Natural killer cell (primary cell): ENCODE results near the gene MAP3K4. TPM values are rescaled to one million over a fixed set of nuclear protein-coding genes. Genes with fewer than 3 reads are reported as not detected.

Source experiments
- ATAC-seq, 3 donors: fragments of 150-1000 bp in 2 of 3; fragments of 200-7000 bp in 1 of 3; cut with Tn5 transposase; 1 replicate in 1 of 3; 2 replicates in 2 of 3; pipeline ENCODE4 v1.10.0; 2021; ENCODE audit warnings: mild to moderate bottlenecking in 2 of 3, moderate library complexity in 2 of 3
- DNase-seq, 2 donors: peaks; one replicate each; pipeline versions ENCODE4 v3.0.0 to v3.0.0-alpha.2; 2013 to 2021; ENCODE audit warnings: mixed read lengths in 1 of 2
- H3K27ac ChIP-seq: one replicate; pipeline ENCODE4 v1.5.1; 2013; ENCODE audit warnings: mild to moderate bottlenecking, low read length
- H3K27me3 ChIP-seq: one replicate; pipeline ENCODE4 v1.6.1; 2013; ENCODE audit warnings: low read length; ENCODE audit not compliant: control insufficient read depth, insufficient read depth
- H3K36me3 ChIP-seq: one replicate; pipeline ENCODE4 v1.6.1; 2013; ENCODE audit warnings: low read length; ENCODE audit not compliant: control insufficient read depth, insufficient read depth
- H3K4me1 ChIP-seq: one replicate; pipeline ENCODE4 v1.6.1; 2013; ENCODE audit warnings: low read length; ENCODE audit not compliant: control insufficient read depth, insufficient read depth
- H3K4me3 ChIP-seq: one replicate; pipeline ENCODE4 v1.5.1; 2013; ENCODE audit warnings: low read length
- H3K9me3 ChIP-seq: one replicate; pipeline ENCODE4 v1.6.1; 2013; ENCODE audit warnings: low read length; ENCODE audit not compliant: control insufficient read depth, insufficient read depth
- H3K27ac Mint-ChIP-seq, 2 donors: one replicate each; pipeline ENCODE4 v1.8.0; 2022; ENCODE audit warnings: mild to moderate bottlenecking in 2 of 2, mixed read lengths in 2 of 2, moderate library complexity in 1 of 2
- H3K27me3 Mint-ChIP-seq, 2 donors: one replicate each; pipeline ENCODE4 v1.8.0; 2022; ENCODE audit warnings: low read depth in 2 of 2, mixed read lengths in 2 of 2
- H3K36me3 Mint-ChIP-seq: one replicate; pipeline ENCODE4 v1.8.0; 2022; ENCODE audit warnings: mixed read lengths
- H3K4me1 Mint-ChIP-seq, 2 donors: one replicate each; pipeline ENCODE4 v1.8.0; 2022; ENCODE audit warnings: mixed read lengths in 2 of 2
- H3K4me3 Mint-ChIP-seq: one replicate; pipeline ENCODE4 v1.8.0; 2022; ENCODE audit warnings: mild to moderate bottlenecking, moderate library complexity, mixed read lengths
- H3K9me3 Mint-ChIP-seq, 2 donors: one replicate each; pipeline ENCODE4 v1.8.0; 2022; ENCODE audit warnings: mixed read lengths in 2 of 2
- WGBS: methylation state at CpG from one replicate; pipeline ENCODE4 v1.1.7; 2013; ENCODE audit warnings: missing lambda C conversion rate; ENCODE audit not compliant: insufficient coverage; 5-methylcytosine and 5-hydroxymethylcytosine counted together
- intact Hi-C: fragments of 100-400 bp; cut with micrococcal nuclease; formaldehyde crosslinking; loops from one replicate; pipeline ENCODE4 v1.14.2; 2022
- total RNA-seq, 4 donors: library from RNA; stranded (reverse); fragments of 120-200 nt in 1 of 4; gene quantifications; one replicate each; pipeline versions ENCODE4 v1.2.3 to v1.2.4, GENCODE V29; 2013 to 2022
- TF ChIP-seq, protein P1 (sequence below): fragments of 200-600 bp; IDR thresholded peaks from one replicate; pipeline ENCODE4 v1.8.0; 2022; ENCODE audit warnings: antibody characterized with exemption

The MAP3K4 gene
- total RNA-seq, 3 donors from 2014 or later (not counting 1 experiment from before 2014, with no cell fraction given), result 46.5 to 79.9 (median 67.0) TPM

DNA sequence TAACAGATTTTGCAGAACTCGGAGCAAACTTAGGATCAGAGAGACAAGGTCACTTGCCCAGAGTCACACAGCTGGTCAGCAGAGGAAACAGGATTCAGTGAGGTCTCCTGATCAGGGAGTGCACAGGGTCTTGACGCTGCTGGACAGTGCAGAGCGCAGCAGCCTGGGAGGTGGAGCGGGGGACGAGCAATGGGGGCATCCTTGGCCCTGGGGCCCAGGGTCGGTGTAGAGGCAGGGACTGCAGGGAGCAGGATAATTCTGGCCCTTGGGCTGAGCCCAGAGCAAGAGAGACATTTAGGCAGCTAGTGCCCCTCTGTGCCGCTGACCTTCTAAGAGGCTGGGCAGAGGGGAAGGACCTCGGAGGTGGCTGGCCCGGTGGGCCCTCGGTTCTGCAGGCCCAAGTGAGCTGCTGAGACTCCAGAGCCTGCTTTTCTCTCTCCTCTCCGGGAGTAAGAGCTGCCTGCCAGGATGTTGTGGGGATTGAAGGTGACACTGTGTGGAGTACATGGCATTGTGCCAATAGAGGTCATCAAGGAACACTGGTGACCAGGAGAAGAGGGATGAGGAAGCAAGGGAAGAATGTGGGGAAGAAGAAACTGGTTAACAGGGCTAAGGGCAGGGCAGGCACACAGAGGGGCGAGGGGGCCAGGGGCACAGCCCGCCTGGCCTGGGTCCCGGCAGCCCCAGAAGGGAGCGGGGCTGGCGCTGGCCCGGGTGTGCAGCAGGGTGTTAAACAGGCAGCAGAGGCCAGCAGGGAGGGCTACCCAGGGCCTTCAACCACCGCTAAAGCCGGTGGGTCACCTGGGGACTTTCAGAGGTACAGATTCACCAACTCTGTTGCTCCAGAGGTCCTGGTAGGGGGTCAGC is 160.3 kb downstream of the MAP3K4 start:
- DNase-seq (no peak), ATAC-seq (no peak)
- no peaks in the 10 kb centered on the region for H3K27me3 Mint-ChIP-seq
- H3K4me1 ChIP-seq, result no peaks in the 10 kb centered on the region
- peak overlapping the region in 1 of 2 donors; percentile 67 for H3K27ac Mint-ChIP-seq
- peaks cover under 1% of the 10 kb centered on the region for H3K9me3 ChIP-seq
- H3K36me3 ChIP-seq, result peaks cover 28% of the 10 kb centered on the region
- no peaks in the 10 kb centered on the region for H3K9me3 Mint-ChIP-seq
- 95% methylated on average over 19 of the region's 19 CpGs for WGBS
- H3K4me3 ChIP-seq, result no peak overlapping the region
- intact Hi-C loops, result no loop called here
- no peaks in the 10 kb centered on the region for H3K27me3 ChIP-seq
- TF ChIP-seq, protein P1, sequence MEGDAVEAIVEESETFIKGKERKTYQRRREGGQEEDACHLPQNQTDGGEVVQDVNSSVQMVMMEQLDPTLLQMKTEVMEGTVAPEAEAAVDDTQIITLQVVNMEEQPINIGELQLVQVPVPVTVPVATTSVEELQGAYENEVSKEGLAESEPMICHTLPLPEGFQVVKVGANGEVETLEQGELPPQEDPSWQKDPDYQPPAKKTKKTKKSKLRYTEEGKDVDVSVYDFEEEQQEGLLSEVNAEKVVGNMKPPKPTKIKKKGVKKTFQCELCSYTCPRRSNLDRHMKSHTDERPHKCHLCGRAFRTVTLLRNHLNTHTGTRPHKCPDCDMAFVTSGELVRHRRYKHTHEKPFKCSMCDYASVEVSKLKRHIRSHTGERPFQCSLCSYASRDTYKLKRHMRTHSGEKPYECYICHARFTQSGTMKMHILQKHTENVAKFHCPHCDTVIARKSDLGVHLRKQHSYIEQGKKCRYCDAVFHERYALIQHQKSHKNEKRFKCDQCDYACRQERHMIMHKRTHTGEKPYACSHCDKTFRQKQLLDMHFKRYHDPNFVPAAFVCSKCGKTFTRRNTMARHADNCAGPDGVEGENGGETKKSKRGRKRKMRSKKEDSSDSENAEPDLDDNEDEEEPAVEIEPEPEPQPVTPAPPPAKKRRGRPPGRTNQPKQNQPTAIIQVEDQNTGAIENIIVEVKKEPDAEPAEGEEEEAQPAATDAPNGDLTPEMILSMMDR, result no peak
- H3K4me3 Mint-ChIP-seq, result no peak overlapping the region
- peaks cover 0 to 14% of the 10 kb centered on the region in 2 donors for H3K4me1 Mint-ChIP-seq
- no peaks in the 10 kb centered on the region for H3K36me3 Mint-ChIP-seq
- H3K27ac ChIP-seq, result no peak overlapping the region

GRCh38 chr6:161152527-161152862 is 160.9 kb downstream of the MAP3K4 start:
- Mint-ChIP-seq H3K9me3 (no peaks in the 10 kb centered on the region), H3K27ac (peak overlapping the region in 1 of 2 donors; percentile 67), H3K36me3 (no peaks in the 10 kb centered on the region), H3K27me3 (no peaks in the 10 kb centered on the region), H3K4me1 (peaks cover 0 to 14% of the 10 kb centered on the region in 2 donors), H3K4me3 (no peak overlapping the region)
- H3K4me3 ChIP-seq, result no peak overlapping the region
- WGBS, result 91% methylated on average over 9 of the region's 9 CpGs
- TF ChIP-seq, protein P1, result no peak
- H3K36me3 ChIP-seq, result peaks cover 25% of the 10 kb centered on the region
- intact Hi-C loops, result no loop called here
- no peaks in the 10 kb centered on the region for H3K4me1 ChIP-seq
- DNase-seq, result no peak
- H3K27me3 ChIP-seq, result no peaks in the 10 kb centered on the region
- H3K9me3 ChIP-seq, result peaks cover 7% of the 10 kb centered on the region
- H3K27ac ChIP-seq, result no peak overlapping the region
- ATAC-seq, result no peak

DNA sequence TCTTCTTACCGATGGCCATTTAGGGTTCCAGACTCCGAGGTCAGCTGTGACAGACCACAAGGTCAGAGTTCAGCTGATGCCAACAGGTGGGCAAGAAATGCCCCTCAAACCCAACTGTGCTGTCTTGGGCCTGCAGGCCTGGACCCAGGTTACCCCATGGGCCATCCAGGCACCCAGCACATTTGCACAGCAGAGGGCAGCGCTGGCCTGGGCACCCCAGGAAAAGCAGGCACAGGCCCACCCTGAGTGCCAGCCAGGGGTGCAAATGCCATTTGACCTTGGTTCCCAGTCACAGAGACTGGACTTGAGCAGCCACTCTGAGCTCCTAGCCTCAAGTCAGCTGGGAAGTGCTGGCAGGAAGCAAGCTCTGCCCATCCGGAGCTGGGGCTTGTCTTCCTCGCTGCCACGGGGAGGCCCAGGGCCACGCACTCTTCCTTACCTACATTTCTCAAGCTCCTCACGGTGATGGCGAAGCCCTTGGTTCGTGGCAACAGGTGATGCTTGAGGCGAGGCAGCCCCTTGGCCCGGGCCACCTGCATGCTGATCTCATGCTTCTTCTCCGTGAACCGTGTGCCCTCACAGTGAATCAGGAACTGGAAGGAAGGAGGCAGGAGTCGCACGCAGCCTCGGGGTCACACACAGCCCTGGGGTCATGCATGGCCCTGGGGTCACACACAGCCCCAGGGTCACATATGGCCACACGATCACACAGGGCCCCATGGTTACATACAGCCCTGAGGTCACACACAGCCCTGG is 161.5 kb downstream of the MAP3K4 start:
- TF ChIP-seq, protein P1, result peak; percentile 36
- peaks cover 0 to 14% of the 10 kb centered on the region in 2 donors for H3K4me1 Mint-ChIP-seq
- Histone ChIP-seq H3K4me1 (no peaks in the 10 kb centered on the region), H3K9me3 (peaks cover 8% of the 10 kb centered on the region), H3K4me3 (no peak overlapping the region), H3K36me3 (peaks cover 21% of the 10 kb centered on the region), H3K27me3 (no peaks in the 10 kb centered on the region), H3K27ac (no peak overlapping the region)
- no peaks in the 10 kb centered on the region for H3K9me3 Mint-ChIP-seq
- no peaks in the 10 kb centered on the region for H3K27me3 Mint-ChIP-seq
- 94% methylated on average over 18 of the region's 18 CpGs for WGBS
- H3K36me3 Mint-ChIP-seq, result no peaks in the 10 kb centered on the region
- ATAC-seq (peak; percentile 11 to 78 (median 77)), DNase-seq (peak; percentile 27 to 36)
- H3K27ac Mint-ChIP-seq, result peak overlapping the region in 1 of 2 donors; percentile 67
- no peak overlapping the region for H3K4me3 Mint-ChIP-seq
- intact Hi-C loops, result loop anchor here (1.0 kb wide), 1 partner anchor 221 kb away; no protein-coding TSS in a partner anchor
